ENCODE results near the gene GUCY2C.
A peak's percentile ranks its signal among the peaks of the same experiment; 100 is the strongest.
"Not testable (repeated sequence)": the region's sequence is repeated elsewhere in the genome, so short reads cannot be mapped to it uniquely, and the experiment has no call there.

The GUCY2C gene

GRCh38 chr12:14696265-14696741 is at the start of gene GUCY2C:
Gene GUCY2C, minus strand, starts transcription at chr12:14696599. Its CDS starts 151 bp downstream, at chr12:14696448.
- no peak for DNase-seq (ENCODE audit: low spot score)

DNA sequence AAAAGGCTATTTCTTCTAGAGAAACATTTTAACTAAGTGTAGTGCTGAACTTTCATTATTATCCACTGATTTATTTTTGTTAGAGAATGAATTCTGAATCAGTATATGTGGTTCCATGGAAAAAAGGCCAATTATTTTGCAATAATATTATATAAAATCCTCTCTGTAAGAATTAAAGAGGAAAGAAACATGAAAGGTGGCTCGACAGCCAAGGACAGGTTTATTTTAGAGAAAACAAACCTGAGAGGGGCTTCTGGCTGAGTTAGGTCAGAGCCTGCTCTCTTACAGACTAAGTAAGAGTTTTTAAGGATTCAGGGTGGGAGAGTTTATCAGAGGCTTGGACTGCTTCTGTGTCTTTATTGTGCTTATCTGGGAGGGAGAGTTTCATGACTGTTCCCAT is 46.7 kb upstream of the GUCY2C start:
- DNase-seq (ENCODE audit: low spot score): no peak

- no peak for DNase-seq (ENCODE audit: low spot score)
Measured at GRCh38 chr12:14741942-14742341, 45.5 kb upstream of the GUCY2C start.

DNA sequence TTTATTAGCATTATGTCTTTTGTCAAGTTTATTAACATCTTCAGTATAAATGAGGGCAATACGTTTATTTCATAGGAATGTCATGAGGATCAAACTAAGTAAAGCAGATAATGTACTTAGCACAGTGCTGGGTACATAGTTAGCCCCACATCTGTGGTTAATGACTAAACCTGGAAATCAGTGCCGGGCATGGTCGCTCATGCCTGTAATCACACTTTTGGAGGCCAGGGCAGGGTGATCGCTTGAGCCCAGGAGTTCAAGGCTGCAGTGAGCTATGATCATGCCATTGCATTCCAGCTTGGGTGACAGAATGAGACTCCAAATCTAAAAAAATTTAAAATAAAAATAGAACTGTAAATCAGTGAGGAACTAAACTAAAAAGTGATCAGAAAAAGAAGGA is 44.8 kb upstream of the GUCY2C start:
- DNase-seq (ENCODE audit: low spot score): no peak

- not testable (repeated sequence) for DNase-seq (ENCODE audit: low spot score)
Measured at GRCh38 chr12:14736441-14736840, 40.0 kb upstream of the GUCY2C start.

DNA sequence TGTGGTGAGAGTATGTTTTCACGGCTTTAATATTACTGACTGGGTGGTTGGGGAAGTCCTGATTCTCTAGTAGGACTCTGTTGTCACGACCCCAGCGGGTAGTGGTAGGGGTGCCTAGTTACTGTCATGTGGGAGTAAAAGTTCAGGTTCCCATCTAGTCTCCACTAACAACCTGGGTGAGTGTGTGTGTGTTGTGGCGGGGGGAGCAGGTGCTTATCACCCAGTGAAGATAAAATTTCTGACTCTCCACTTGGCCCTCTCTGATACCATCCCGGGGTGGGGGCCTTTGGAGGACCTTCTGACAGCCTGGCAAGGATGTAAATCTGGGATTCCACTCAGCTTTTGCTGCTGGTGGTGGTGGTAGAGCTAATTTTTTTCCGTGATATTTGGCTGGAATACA is 35.4 kb upstream of the GUCY2C start:
- DNase-seq (ENCODE audit: low spot score): no peak

DNA sequence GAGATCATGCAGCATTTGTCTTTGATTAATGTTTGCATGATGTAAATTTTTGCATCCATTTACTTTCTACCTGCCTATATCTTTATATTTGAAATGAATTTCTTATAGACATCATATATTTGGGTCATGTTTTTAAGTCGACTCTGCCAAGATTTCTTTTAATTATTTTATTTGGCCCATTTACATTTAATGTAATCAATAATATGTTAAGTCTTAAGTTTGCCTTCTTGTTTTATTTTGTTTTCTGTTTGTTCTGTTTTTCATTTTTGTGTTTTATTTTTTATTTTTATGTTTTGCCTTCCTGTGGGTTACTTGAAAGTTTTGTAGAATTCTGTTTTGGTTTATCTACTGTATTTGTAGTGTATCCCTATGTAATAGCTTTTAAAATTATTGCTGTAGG is 33.2 kb upstream of the GUCY2C start:
- no peak for DNase-seq (ENCODE audit: low spot score)

DNA sequence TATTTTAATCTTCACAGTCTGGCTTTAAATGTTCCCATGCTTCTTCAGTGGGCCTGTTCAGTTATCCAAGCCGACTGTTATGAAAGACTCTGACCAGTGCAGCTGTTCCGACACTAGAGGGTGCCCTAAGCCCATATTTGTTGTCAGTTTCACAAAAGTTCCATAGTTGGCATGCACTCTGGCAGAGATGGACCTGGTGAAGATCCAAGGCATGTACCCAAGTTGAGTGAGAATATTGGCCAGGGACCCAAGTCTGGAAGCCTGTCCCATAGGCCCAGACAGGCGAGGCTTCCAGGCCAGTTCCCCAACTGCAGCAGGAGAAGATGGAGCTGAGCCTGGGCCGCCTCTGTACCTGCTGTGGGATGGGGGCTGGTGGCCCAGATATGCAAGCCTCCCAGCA is 27.4 kb upstream of the GUCY2C start:
- DNase-seq (ENCODE audit: low spot score): peak; percentile 61

DNA sequence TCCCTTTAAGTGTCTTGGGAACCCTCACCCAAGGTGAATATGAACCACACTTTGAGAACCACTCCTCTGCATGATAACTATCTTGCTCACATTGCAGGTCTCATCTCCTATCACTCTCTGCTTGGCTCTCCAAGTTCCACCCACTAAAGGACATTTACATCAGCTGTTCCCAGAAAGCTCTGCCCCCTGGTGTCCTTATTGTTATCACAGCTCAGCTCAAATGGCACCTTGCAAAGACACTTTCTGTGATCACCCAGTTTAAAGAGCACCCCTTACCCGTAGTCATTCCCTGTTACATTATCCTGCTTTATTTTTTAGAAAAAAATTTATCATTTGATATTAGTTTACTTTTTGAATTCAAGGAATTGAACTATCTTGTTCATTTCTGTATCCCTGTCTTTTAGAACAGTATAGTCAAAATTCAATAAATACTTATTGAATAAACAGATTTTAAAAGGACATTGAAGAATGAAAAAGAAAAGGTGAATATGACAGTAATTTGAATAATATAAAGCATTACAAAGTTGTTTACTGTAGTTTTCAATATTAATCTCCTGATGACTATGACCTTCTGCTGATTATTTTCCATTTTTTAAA is 20.5 kb upstream of the GUCY2C start:
- DNase-seq (ENCODE audit: low spot score): peak; percentile 24

GRCh38 chr12:14714437-14714836 is 18.0 kb upstream of the GUCY2C start:
- DNase-seq (ENCODE audit: low spot score): no peak

- no peak for DNase-seq (ENCODE audit: low spot score)
Measured at GRCh38 chr12:14710632-14711320, 14.4 kb upstream of the GUCY2C start.

DNA sequence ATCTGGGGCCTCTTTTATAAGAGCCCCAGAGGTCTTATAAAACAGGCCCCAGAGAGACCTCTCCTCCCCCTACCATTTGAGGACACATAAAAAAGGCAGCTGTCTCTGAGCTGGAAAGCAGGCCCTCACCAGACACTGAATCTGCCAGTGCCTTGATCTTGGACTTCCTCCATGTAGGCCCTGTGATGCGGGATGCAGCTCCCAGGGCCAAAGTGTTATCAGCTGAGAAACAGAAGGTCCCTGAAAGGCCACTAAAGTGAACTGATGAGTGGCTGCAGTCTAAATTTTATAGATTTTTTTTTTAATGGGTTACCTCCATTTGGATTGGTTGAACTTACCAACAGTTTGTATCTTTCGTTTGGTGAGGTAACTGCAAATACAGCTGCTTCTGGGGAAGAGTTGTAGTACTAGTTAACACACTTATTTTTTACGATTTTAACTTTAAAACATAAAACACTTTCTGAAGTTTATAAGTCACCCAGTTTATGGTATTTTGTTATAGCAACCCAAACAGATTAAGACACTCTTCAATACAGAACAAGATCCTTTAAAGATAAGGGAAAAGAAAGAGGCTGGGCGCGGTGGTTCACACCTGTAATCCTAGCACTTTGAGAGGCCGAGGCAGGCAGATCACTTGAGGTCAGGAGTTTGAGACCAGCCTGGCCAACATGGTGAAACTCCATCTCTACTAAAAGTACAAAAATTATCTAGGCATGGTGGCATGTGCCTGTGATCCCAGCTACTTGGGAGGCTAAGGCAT is 5.6 kb upstream of the GUCY2C start:
- DNase-seq (ENCODE audit: low spot score): no peak

DNA sequence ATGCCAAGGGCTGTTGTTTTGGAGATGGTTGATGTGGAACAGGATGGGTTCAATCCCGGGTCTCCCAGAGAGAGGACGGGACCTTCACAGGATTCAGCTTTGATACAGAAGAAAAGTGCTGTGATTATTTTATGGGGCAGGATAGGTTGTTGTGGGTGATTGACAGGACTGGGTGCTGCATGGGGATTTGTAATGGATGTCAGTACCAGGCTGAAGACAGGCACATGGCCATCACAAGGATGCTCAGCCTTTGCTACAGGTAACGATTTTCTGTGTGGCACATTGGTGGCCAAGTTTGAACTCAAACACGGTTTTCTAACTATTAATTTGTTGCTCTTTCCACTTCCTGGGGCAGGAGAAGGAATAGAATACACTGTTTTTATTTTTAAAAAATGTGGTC is 4.5 kb upstream of the GUCY2C start:
- DNase-seq (ENCODE audit: low spot score): no peak

- no peak for DNase-seq (ENCODE audit: low spot score)
Measured at GRCh38 chr12:14699923-14700322, 3.5 kb upstream of the GUCY2C start.

DNA sequence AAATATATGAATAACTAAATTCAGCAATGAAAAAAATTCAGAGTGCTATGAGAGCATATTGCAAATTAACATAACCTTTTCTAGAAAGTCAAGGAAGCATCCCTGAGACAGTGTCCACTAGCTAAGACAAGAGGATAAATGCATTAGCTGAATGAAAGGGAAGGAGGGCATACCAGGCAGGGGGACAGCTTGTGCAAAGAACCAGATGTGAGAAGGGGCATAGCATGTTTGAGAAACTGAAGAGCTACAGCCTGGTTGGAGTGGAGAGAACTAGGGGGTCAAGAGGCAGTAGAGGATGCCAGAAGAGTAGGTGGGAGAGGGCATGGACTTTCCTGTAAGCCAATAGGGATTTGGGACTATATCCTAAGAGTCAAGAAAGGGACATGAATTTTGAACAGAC is 2.2 kb upstream of the GUCY2C start:
- DNase-seq (ENCODE audit: low spot score): no peak

GRCh38 chr12:14695715-14696141 is 671 bp downstream of the GUCY2C start:
- DNase-seq (ENCODE audit: low spot score): no peak

DNA sequence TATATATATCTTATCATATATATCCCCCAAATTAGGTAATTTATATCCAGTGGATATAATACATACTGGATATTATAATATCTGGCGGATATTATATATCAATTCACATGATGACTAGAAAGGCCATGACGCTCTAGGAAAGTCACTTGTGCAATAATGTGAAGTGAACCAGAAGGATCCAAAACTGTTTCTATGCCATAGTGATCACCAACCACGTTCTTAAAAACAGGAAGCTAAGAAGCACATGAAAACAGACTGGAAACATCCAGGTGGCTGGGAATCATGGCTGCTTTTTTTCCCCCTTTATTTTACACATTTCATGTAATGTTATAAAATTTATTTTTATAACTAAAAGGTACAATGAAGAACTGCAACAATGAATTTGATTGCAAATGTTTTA is 1.4 kb downstream of the GUCY2C start:
- DNase-seq (ENCODE audit: low spot score): no peak

DNA sequence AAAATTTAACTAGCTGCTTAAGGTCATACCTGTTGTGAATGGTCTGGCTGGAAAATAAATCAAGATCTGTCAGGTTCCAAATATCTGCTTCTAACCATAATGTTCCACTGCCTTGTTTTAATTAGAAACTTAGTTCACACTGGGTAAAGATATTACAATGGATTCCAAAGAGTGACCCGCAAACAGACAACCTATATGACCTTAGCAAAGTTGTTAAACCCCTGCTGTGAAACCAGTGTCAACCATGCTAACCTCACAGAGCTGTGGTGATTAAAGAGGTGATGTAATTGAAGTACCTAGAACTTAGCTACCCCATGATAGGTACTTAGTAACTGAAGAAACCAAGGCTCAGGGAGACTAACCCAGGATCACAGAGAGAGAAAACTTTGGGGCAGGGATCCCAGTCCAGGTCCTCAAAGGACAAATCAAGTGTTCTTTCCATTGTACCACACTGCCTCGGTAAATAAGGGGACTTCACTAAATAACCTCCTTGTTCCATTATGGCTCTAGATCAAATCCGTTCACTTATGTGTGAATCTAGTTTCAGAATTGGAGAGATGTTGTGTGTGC is 2.2 kb downstream of the GUCY2C start:
- DNase-seq (ENCODE audit: low spot score): no peak

GRCh38 chr12:14693116-14693515 is 3.3 kb downstream of the GUCY2C start:
- no peak for DNase-seq (ENCODE audit: low spot score)

GRCh38 chr12:14691560-14691959 is 4.8 kb downstream of the GUCY2C start:
- DNase-seq (ENCODE audit: low spot score): no peak

DNA sequence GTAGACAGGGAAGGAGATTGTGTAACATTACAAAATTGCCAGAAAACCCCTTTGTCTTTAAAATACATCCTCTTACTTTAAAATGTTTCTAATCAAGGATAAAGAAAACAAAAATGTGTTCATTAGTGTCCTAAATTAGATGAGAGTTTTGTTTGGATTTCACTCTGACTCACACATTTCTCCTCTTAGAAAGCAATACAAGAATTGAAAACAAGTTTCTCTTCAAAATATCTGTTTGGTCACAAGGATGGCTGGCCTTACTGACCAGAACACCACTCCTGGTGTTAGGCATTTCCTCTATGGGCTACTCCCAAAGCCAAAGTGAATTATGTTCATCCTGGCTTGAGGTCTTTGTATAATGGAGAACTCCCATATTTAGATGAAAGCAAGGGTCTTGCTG is 6.4 kb downstream of the GUCY2C start:
- DNase-seq (ENCODE audit: low spot score): no peak

GRCh38 chr12:14689144-14689543 is 7.3 kb downstream of the GUCY2C start:
- DNase-seq (ENCODE audit: low spot score): no peak

GRCh38 chr12:14682231-14682630 is 14.2 kb downstream of the GUCY2C start:
- DNase-seq (ENCODE audit: low spot score): not testable (repeated sequence)

All from hematopoietic multipotent progenitor cell treated with erythropoietin and hydrocortisone succinate and interleukin-3 and kit ligand, for 15 days (in vitro differentiated cells).